Osteoblast (primary cell): ENCODE measurements around the gene NAGS. TPM values are rescaled to one million over a fixed set of nuclear protein-coding genes. Genes with fewer than 3 reads are reported as not detected.

Experiments
- DNase-seq: peaks from one replicate; pipeline ENCODE4 v3.0.0; 2011; ENCODE audit warnings: low spot score, mixed read lengths; ENCODE audit not compliant: insufficient read length; ENCODE audit errors: missing footprints
- H2AFZ ChIP-seq: 2 replicates; pipeline ENCODE4 v1.6.0; 2011; ENCODE audit warnings: mild to moderate bottlenecking, low read length
- H3K27ac ChIP-seq: 2 replicates; pipeline ENCODE4 v1.5.1; 2011; ENCODE audit warnings: mild to moderate bottlenecking, low read depth, low read length, moderate library complexity
- H3K27me3 ChIP-seq: 2 replicates; pipeline ENCODE4 v1.6.0; 2012; ENCODE audit warnings: mild to moderate bottlenecking, control low read depth, inconsistent platforms, low read length, moderate library complexity; ENCODE audit not compliant: insufficient read depth
- H3K36me3 ChIP-seq: 2 replicates; pipeline ENCODE4 v1.5.1; 2011; ENCODE audit warnings: mild to moderate bottlenecking, low read length, control low read depth, moderate library complexity; ENCODE audit not compliant: insufficient read depth
- H3K4me1 ChIP-seq: 2 replicates; pipeline ENCODE4 v1.5.1; 2011; ENCODE audit warnings: mild to moderate bottlenecking, low read length, control low read depth, moderate library complexity; ENCODE audit not compliant: insufficient read depth
- H3K4me2 ChIP-seq: 2 replicates; pipeline ENCODE4 v1.6.0; 2011; ENCODE audit warnings: mild to moderate bottlenecking, low read length; ENCODE audit not compliant: insufficient read depth
- H3K4me3 ChIP-seq: fragments of 200-600 bp; sonication (generic); 3 replicates; pipeline ENCODE4 v1.5.1; 2012; ENCODE audit warnings: mild to moderate bottlenecking, low read length, inconsistent platforms; ENCODE audit not compliant: insufficient read depth
- H3K79me2 ChIP-seq: 2 replicates; pipeline ENCODE4 v1.6.0; 2012; ENCODE audit warnings: mild to moderate bottlenecking, low read length, control low read depth, inconsistent platforms; ENCODE audit not compliant: insufficient read depth
- H3K9me3 ChIP-seq: 2 replicates; pipeline ENCODE4 v1.5.1; 2011; ENCODE audit warnings: low read depth, low read length, control low read depth
- H4K20me1 ChIP-seq: 2 replicates; pipeline ENCODE4 v1.6.0; 2012; ENCODE audit warnings: mild to moderate bottlenecking, low read length, control low read depth; ENCODE audit not compliant: insufficient read depth
- total RNA-seq: library from RNA; depleted of rRNA; stranded (reverse); fragments of >200 nt; gene quantifications from 2 replicates; pipeline ENCODE4 v1.2.3, GENCODE V29; 2012
- TF ChIP-seq, protein P1 (sequence below): IDR thresholded peaks from 2 replicates; pipeline ENCODE4 v1.5.1; 2011; ENCODE audit warnings: mild to moderate bottlenecking, low read depth, low read length, moderate library complexity; ENCODE audit errors: extremely low read depth

NAGS gene
- total RNA-seq, 1 donor, result 0.36 TPM

DNA sequence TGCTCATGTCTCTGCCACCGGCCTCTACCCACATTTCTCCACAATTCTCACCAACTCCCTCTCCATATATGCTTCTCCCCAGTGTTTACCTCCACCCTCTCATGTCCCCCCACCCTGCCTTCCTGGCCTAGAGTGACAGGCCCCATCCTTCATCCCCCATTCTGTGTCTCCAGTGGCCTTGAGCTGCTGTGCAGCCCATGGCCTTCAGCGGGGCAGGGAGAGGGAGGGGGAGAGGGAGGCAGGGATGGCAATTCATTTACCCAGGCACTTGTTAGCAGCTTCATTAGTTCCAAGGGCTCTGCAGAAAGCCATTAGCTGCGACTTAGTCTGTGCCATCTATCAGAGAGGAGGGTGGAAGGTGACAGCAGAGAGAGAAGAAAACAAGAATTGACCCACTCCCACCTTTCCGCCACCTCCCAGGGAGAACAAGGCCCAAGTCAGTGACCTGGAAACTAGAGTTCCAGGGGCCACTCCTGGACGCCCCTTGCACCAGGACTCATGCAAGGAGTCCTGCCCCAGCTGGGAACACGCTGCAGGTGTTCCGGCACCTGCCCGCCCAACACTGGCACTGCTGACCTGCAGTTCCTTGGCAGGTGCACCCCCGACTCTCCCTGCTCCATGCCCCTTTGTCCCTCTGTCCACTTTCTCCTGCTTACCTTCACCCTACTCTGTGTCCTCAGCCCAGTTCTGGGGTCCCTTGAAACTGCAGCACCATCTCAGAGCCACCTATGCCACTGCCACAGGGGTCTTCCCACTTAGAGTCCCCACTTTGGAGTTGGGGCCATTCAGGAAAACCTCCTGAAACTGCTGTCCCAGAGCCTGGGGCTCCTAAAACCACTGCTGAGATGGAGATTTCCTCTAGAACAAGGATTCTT, 27.2 kb upstream of the NAGS start:
- no peak overlapping the region for H3K27ac ChIP-seq
- H2AFZ ChIP-seq, result no peak overlapping the region
- H3K4me3 ChIP-seq, result no peak overlapping the region
- DNase-seq, result no peak
- no peaks in the 10 kb centered on the region for H3K36me3 ChIP-seq
- no peak overlapping the region for H3K4me2 ChIP-seq
- no peaks in the 10 kb centered on the region for H4K20me1 ChIP-seq
- no peaks in the 10 kb centered on the region for H3K4me1 ChIP-seq
- TF ChIP-seq, protein P1, sequence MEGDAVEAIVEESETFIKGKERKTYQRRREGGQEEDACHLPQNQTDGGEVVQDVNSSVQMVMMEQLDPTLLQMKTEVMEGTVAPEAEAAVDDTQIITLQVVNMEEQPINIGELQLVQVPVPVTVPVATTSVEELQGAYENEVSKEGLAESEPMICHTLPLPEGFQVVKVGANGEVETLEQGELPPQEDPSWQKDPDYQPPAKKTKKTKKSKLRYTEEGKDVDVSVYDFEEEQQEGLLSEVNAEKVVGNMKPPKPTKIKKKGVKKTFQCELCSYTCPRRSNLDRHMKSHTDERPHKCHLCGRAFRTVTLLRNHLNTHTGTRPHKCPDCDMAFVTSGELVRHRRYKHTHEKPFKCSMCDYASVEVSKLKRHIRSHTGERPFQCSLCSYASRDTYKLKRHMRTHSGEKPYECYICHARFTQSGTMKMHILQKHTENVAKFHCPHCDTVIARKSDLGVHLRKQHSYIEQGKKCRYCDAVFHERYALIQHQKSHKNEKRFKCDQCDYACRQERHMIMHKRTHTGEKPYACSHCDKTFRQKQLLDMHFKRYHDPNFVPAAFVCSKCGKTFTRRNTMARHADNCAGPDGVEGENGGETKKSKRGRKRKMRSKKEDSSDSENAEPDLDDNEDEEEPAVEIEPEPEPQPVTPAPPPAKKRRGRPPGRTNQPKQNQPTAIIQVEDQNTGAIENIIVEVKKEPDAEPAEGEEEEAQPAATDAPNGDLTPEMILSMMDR, result no peak
- H3K9me3 ChIP-seq, result no peaks in the 10 kb centered on the region
- H3K79me2 ChIP-seq, result no peaks in the 10 kb centered on the region
- H3K27me3 ChIP-seq, result peaks cover 51% of the 10 kb centered on the region

DNA sequence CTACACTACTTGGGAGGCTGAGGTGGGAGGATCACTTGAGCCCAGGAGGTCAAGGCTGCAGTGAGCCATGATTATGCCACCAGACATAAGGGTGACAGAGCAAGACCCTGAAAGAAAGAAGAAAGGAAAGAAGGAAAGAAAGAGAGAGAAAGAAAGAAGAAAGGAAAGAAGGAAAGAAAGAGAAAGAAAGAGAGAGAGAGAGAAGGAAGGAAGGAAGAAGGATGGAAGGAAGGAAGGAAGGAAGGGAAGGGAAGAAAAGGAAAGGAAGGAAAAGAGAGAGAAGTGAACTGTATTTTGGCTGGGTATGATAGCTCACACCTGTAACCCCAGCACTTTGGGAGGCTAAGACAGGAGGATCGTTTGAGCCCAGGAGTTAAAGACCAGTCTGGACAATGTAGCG, 26.3 kb upstream of the NAGS start:
- Histone ChIP-seq H3K79me2 (no peaks in the 10 kb centered on the region), H3K27me3 (peaks cover 58% of the 10 kb centered on the region), H3K4me3 (no peak overlapping the region), H3K36me3 (no peaks in the 10 kb centered on the region), H3K4me1 (no peaks in the 10 kb centered on the region), H3K27ac (no peak overlapping the region), H3K9me3 (no peaks in the 10 kb centered on the region), H2AFZ (no peak overlapping the region), H3K4me2 (no peak overlapping the region), H4K20me1 (no peaks in the 10 kb centered on the region)
- no peak for DNase-seq
- TF ChIP-seq, protein P1, result no peak

DNA sequence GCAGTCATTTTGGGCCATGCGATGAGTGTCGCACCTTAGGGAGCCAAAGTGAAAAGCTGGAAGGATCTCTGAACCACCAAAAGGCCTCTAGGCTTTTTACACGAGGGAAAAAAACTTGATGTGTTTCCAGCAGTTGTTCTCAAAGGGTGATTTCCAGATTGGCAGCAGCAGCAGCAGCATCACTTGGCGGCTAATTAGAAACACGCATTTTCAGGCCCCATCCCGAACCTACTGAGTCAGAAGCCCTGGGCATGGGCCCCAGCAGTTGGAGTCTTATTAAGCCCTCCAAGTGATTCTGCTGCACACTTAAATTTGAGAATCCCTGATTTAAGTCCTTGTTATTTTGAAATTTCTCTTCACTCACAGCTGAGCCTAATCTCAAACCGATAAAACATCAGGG, 25.4 kb upstream of the NAGS start:
- Histone ChIP-seq H3K79me2 (no peaks in the 10 kb centered on the region), H3K27me3 (peaks cover 58% of the 10 kb centered on the region), H3K4me1 (no peaks in the 10 kb centered on the region), H3K4me2 (no peak overlapping the region), H2AFZ (no peak overlapping the region), H3K36me3 (no peaks in the 10 kb centered on the region), H3K9me3 (no peaks in the 10 kb centered on the region), H3K4me3 (no peak overlapping the region), H4K20me1 (no peaks in the 10 kb centered on the region), H3K27ac (no peak overlapping the region)
- no peak for DNase-seq
- TF ChIP-seq, protein P1, result no peak

DNA sequence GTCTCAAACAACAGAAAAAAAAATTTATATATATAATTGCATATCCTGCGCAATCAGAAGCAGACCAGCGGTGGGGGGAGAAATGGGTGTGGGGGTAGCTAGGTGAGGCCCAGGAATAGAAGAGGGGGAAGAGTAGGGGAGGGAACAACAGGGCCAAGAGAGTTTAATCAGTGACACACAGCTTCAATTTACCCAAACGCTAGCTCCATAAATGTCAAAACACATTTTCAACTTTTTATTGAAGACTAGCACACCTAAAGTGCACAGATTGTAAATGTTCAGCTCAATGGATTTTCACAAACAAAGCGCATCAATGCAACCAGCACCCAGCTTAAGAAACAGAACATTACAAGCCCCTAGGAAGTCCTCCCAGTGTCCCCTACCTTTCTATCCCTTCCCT, 24.8 kb upstream of the NAGS start:
- no peak overlapping the region for H3K27ac ChIP-seq
- no peaks in the 10 kb centered on the region for H3K9me3 ChIP-seq
- no peak overlapping the region for H3K4me3 ChIP-seq
- no peaks in the 10 kb centered on the region for H4K20me1 ChIP-seq
- H3K4me2 ChIP-seq, result no peak overlapping the region
- no peak overlapping the region for H2AFZ ChIP-seq
- H3K4me1 ChIP-seq, result no peaks in the 10 kb centered on the region
- TF ChIP-seq, protein P1, result no peak
- no peaks in the 10 kb centered on the region for H3K36me3 ChIP-seq
- H3K79me2 ChIP-seq, result no peaks in the 10 kb centered on the region
- peaks cover 57% of the 10 kb centered on the region for H3K27me3 ChIP-seq
- no peak for DNase-seq
